Endothelial cell of umbilical vein (primary cell): ENCODE results near the gene PAK4. TPM values are rescaled to one million over a fixed set of nuclear protein-coding genes. Genes with fewer than 3 reads are reported as not detected.

Experiments used
- BruUV-seq: library from RNA; stranded (reverse); fragments of 400-500 nt; replicated peaks from 2 replicates; lab custom pipeline; 2021; lab: Mats Ljungman, UMichigan
- CTCF ChIA-PET: fragments of 300-600, 350-600 bp; sonication (Branson Sonifier 250); formaldehyde crosslinking; loops from one replicate; lab custom pipeline; 2021; ENCODE audit warnings: antibody characterized with exemption, inconsistent platforms; lab: Charles Lee
- POLR2A ChIA-PET: fragments of 300-600, 350-600 bp; sonication (Branson Sonifier 250); formaldehyde crosslinking; loops from one replicate; lab custom pipeline; 2021; ENCODE audit warnings: antibody characterized with exemption, inconsistent platforms; lab: Charles Lee
- DNase-seq: peaks from one replicate; pipeline ENCODE4 v3.0.0-alpha.2; 2011; ENCODE audit warnings: low read depth, low spot score
- FAIRE-seq: peaks from 2 replicates; lab custom pipeline; 2011; peaks lifted over from hg19 to GRCh38; lab: Jason Lieb, UNC
- H2AFZ ChIP-seq: 2 replicates; pipeline ENCODE4 v1.6.0; 2012; ENCODE audit warnings: low read depth, low read length, control low read depth, inconsistent platforms
- H3K27ac ChIP-seq: 2 replicates; pipeline ENCODE4 v1.5.1; 2011; ENCODE audit warnings: low read depth, mild to moderate bottlenecking, control low read depth, low read length, moderate library complexity; ENCODE audit not compliant: insufficient read depth
- H3K27me3 ChIP-seq, 2 experiments: 2 replicates each; pipeline versions ENCODE4 v1.6.0 to v1.6.1; 2011; ENCODE audit warnings: low read length in 2 of 2, mixed read lengths in 1 of 2; ENCODE audit not compliant: control insufficient read depth in 2 of 2, insufficient read depth in 2 of 2
- H3K36me3 ChIP-seq, 2 experiments: 2 replicates in 1 of 2; 3 replicates in 1 of 2; pipeline ENCODE4 v1.5.1; 2011; ENCODE audit warnings: low read length in 2 of 2, mild to moderate bottlenecking in 1 of 2, moderate library complexity in 1 of 2; ENCODE audit not compliant: control insufficient read depth in 2 of 2, insufficient read depth in 2 of 2; ENCODE audit errors: extremely low read depth in 1 of 2
- H3K4me1 ChIP-seq: 3 replicates; pipeline ENCODE4 v1.5.1; 2011; ENCODE audit warnings: mild to moderate bottlenecking, low read length; ENCODE audit not compliant: control insufficient read depth, insufficient read depth; ENCODE audit errors: extremely low read depth
- H3K4me2 ChIP-seq: 2 replicates; pipeline ENCODE4 v1.6.1; 2011; ENCODE audit warnings: low read length, control low read depth, mixed read lengths; ENCODE audit not compliant: insufficient read depth
- H3K4me3 ChIP-seq, 3 experiments: fragments of 200-600 bp in 1 of 3; sonication (generic), shearing (Covaris generic) in 1 of 3; replicated peaks in 1 of 3; 2 replicates each; pipeline ENCODE4 v1.5.1; 2011 to 2016; ENCODE audit warnings: control low read depth in 3 of 3, low read length in 3 of 3, mild to moderate bottlenecking in 2 of 3, inconsistent platforms in 1 of 3, low read depth in 1 of 3, moderate library complexity in 1 of 3; ENCODE audit not compliant: insufficient read depth in 1 of 3
- H3K79me2 ChIP-seq: 2 replicates; pipeline ENCODE4 v1.6.0; 2012; ENCODE audit warnings: low read length, inconsistent platforms; ENCODE audit not compliant: control insufficient read depth, insufficient read depth
- H3K9ac ChIP-seq: replicated peaks from 2 replicates; pipeline ENCODE3; 2011; ENCODE audit warnings: low read length, control low read depth; ENCODE audit not compliant: insufficient read depth; ENCODE audit errors: extremely low read depth
- H3K9me1 ChIP-seq: replicated peaks from 3 replicates; pipeline ENCODE4 v1.6.0; 2011; ENCODE audit warnings: mild to moderate bottlenecking, low read length; ENCODE audit not compliant: control insufficient read depth, insufficient read depth; ENCODE audit errors: extremely low read depth
- H3K9me3 ChIP-seq: replicated peaks from 2 replicates; pipeline ENCODE4 v1.5.1; 2012; ENCODE audit warnings: low read length, inconsistent platforms; ENCODE audit not compliant: control insufficient read depth, insufficient read depth
- H4K20me1 ChIP-seq: replicated peaks from 2 replicates; pipeline ENCODE3; 2011; ENCODE audit warnings: mild to moderate bottlenecking, low read length; ENCODE audit not compliant: control insufficient read depth, insufficient read depth; ENCODE audit errors: extremely low read depth
- CTCF ChIP-seq, 2 donors: IDR thresholded peaks; 1 replicate in 1 of 2; 2 replicates in 1 of 2; pipeline ENCODE4 v1.5.1; 2011; ENCODE audit warnings: low read length in 2 of 2, mild to moderate bottlenecking in 2 of 2, moderate library complexity in 2 of 2, control low read depth in 1 of 2, inconsistent platforms in 1 of 2, low read depth in 1 of 2; ENCODE audit not compliant: insufficient read depth in 1 of 2; ENCODE audit errors: extremely low read depth in 1 of 2
- EZH2 ChIP-seq: IDR thresholded peaks from 2 replicates; pipeline ENCODE4 v1.6.1; 2012; ENCODE audit warnings: borderline replicate concordance, low read depth, mild to moderate bottlenecking, moderate library complexity, low read length, inconsistent platforms; ENCODE audit not compliant: severe bottlenecking
- FOS ChIP-seq: IDR thresholded peaks from 2 replicates; pipeline ENCODE4 v1.6.1; 2011; ENCODE audit warnings: mild to moderate bottlenecking, low read length, moderate library complexity, borderline replicate concordance; ENCODE audit not compliant: insufficient read depth
- GATA2 ChIP-seq: IDR thresholded peaks from 2 replicates; pipeline ENCODE4 v1.7.0; 2011; ENCODE audit warnings: low read depth, mild to moderate bottlenecking, moderate library complexity, mixed read lengths, low read length; ENCODE audit not compliant: insufficient read length, insufficient read depth
- JUN ChIP-seq: IDR thresholded peaks from 2 replicates; pipeline ENCODE4 v1.6.1; 2011; ENCODE audit warnings: borderline replicate concordance, low read depth; ENCODE audit not compliant: insufficient read length, insufficient read depth
- MAX ChIP-seq: IDR thresholded peaks from 2 replicates; pipeline ENCODE4 v1.6.1; 2011; ENCODE audit not compliant: insufficient read depth, insufficient read length
- MYC ChIP-seq: IDR thresholded peaks from one replicate; pipeline ENCODE4 v1.6.1; 2011; ENCODE audit warnings: mild to moderate bottlenecking, low read depth, low read length
- POLR2A ChIP-seq: IDR thresholded peaks from 2 replicates; pipeline ENCODE4 v1.6.1; 2012; ENCODE audit warnings: low read depth, mild to moderate bottlenecking, control low read depth, low read length
- POLR2AphosphoS5 ChIP-seq: IDR thresholded peaks from 2 replicates; pipeline ENCODE4 v1.6.1; 2012; ENCODE audit warnings: low read depth, mild to moderate bottlenecking, control low read depth, low read length, moderate library complexity; ENCODE audit not compliant: insufficient read depth
- dilution Hi-C: fragments of 300-500 bp; cut with MboI; formaldehyde crosslinking; loops from one replicate; pipeline ENCODE4 v1.15.0; 2019; ENCODE audit warnings: low sequenced_read_pairs; ENCODE audit not compliant: extremely low pct_ligation_motif_present
- intact Hi-C: fragments of 100-400 bp; cut with micrococcal nuclease; formaldehyde crosslinking; loops from one replicate; pipeline ENCODE4 v1.10.0; 2022
- polyA plus RNA-seq, 4 experiments: library from polyadenylated mRNA; depleted of rRNA in 3 of 4; stranded (reverse) in 3 of 4; unstranded in 1 of 4; fragments of >200 nt; gene quantifications; 2 replicates each; pipeline versions ENCODE4 v1.2.1 to v1.2.3, GENCODE V29; 2011 to 2012; ENCODE audit warnings: missing spikeins in 1 of 4
- total RNA-seq: library from RNA; stranded (reverse); gene quantifications from 2 replicates; pipeline ENCODE4 v1.2.3, GENCODE V29; 2021

PAK4 gene
- total and polyA plus RNA-seq, 2 donors (not counting 3 experiments of a cell fraction or from before 2014, with no cell fraction given), result 39.8 to 55.4 TPM

DNA sequence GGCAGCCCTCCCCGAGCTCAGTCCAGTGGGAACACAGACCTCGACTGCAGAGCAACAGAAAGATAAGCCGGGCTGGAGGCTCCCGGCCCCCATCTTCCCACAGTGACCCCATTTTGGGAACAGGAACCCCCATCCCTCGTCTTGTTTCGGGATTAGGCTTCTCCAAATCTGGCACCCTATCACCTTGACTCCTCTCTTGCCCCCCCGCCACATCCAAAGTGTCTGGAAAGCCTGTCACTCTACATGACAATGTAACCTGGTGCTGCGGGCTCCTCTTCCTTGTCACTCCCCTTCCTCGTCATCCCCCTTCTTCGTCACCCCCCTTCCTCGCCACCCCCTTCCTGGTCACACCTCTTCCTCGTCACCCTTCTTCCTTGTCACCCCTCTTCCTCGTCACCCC lies 10.1 kb downstream of the PAK4 start:
- dilution Hi-C loops (no loop called here), intact Hi-C loops (no loop called here)
- no peaks in the 10 kb centered on the region for H3K9me3 ChIP-seq
- DNase-seq, result no peak
- H2AFZ ChIP-seq, result no peak overlapping the region
- peaks cover 88% of the 10 kb centered on the region for H3K79me2 ChIP-seq
- TF ChIP-seq EZH2 (no peak), POLR2AphosphoS5 (no peak), MAX (no peak), CTCF (IDR thresholded peaks at IDR 0.05; ENCODE audit: extremely low read depth in 1 of 2, insufficient read depth in 1 of 2, low read depth in 1 of 2, low read length in 2 of 2) (no peak), POLR2A (no peak), JUN (no peak), GATA2 (no peak), FOS (no peak), MYC (no peak)
- no peak for FAIRE-seq
- H3K27ac ChIP-seq, result no peak overlapping the region
- no TSS peak for BruUV-seq
- H3K4me2 ChIP-seq, result no peak overlapping the region
- ChIA-PET CTCF (no interaction called here), POLR2A (no interaction called here)
- H3K9ac ChIP-seq, result no peak overlapping the region
- H3K9me1 ChIP-seq, result no peaks in the 10 kb centered on the region
- H3K4me3 ChIP-seq, result no peak overlapping the region
- H3K27me3 ChIP-seq, result no peaks in the 10 kb centered on the region
- H3K4me1 ChIP-seq, result peaks cover 19% of the 10 kb centered on the region
- no peaks in the 10 kb centered on the region for H4K20me1 ChIP-seq
- H3K36me3 ChIP-seq, result no peaks in the 10 kb centered on the region
